Measurements from ENCODE around the gene SMCR8. TPM values are rescaled to one million over a fixed set of nuclear protein-coding genes. Genes with fewer than 3 reads are reported as not detected.
A peak's percentile ranks its signal among the peaks of the same experiment; 100 is the strongest.
"Not testable (repeated sequence)": the region's sequence is repeated elsewhere in the genome, so short reads cannot be mapped to it uniquely, and the experiment has no call there.

SMCR8 gene
- total RNA-seq, 1 donor from 2014 or later, result 18.2 TPM

DNA sequence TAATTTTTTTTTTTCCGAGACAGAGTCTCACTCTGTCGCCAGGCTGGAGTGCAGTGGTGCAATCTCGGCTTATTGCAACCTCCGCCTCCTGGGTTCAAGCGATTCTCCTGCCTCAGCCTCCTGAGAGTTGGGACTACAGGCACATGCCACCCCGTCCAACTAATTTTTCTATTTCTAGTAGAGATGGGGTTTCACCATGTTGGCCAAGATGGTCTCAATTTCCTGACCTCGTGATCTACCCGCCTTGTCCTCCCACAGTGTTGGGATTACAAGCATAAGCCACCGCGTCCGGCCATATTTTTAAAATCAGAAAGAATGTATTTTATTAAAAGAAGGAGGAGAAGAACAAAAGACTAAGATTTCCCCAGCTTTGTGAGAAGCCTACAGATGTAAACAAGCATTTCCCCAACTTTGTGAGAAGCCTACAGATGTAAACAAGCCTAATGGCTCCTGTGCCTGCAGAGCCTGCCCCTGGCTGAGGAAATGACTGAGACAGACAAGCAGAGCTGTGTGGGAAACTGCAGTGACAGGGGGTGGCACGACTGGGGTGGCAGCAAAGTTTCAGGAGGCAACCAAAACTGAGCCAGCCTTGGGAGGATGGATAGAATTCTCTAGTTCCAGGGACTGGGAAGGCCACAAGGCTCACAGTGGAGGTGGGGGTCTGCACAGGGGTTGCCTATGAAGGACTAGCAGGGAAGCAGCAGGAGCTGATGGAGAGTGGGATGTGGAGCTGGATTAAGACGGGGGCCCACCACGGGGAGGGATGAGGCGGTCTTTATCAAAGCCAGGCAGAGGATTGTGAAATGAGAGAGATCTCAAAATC lies 23.2 kb upstream of the SMCR8 start:
- Mint-ChIP-seq H3K27ac (no peak overlapping the region), H3K27me3 (ENCODE audit: low read depth) (no peaks in the 10 kb centered on the region), H3K36me3 (peaks cover 53% of the 10 kb centered on the region), H3K9me3 (no peaks in the 10 kb centered on the region), H3K4me3 (no peak overlapping the region), H3K4me1 (no peaks in the 10 kb centered on the region)
- TF ChIP-seq, protein P1, sequence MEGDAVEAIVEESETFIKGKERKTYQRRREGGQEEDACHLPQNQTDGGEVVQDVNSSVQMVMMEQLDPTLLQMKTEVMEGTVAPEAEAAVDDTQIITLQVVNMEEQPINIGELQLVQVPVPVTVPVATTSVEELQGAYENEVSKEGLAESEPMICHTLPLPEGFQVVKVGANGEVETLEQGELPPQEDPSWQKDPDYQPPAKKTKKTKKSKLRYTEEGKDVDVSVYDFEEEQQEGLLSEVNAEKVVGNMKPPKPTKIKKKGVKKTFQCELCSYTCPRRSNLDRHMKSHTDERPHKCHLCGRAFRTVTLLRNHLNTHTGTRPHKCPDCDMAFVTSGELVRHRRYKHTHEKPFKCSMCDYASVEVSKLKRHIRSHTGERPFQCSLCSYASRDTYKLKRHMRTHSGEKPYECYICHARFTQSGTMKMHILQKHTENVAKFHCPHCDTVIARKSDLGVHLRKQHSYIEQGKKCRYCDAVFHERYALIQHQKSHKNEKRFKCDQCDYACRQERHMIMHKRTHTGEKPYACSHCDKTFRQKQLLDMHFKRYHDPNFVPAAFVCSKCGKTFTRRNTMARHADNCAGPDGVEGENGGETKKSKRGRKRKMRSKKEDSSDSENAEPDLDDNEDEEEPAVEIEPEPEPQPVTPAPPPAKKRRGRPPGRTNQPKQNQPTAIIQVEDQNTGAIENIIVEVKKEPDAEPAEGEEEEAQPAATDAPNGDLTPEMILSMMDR (IDR thresholded peaks at IDR 0.05; ENCODE audit: unreplicated experiment), result no peak
- no peak for DNase-seq (ENCODE audit: low spot score in 2 of 2, unreplicated experiment in 2 of 2)

DNA sequence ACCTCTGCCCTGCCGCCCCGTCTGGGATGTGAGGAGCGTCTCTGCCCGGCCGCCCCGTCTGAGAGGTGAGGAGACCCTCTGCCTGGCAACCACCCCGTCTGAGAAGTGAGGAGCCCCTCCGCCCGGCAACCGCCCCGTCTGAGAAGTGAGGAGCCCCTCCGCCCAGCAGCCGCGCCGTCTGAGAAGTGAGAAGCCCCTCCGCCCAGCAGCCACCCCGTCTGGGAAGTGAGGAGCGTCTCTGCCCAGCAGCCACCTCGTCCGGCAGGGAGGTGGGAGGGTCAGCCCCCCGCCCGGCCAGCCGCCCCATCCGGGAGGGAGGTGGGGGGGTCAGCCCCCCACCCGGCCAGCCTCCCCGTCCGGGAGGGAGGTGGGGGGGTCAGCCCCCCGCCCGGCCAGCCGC lies 17.0 kb upstream of the SMCR8 start:
- H3K27me3 Mint-ChIP-seq (ENCODE audit: low read depth); H3K27ac Mint-ChIP-seq; DNase-seq (ENCODE audit: low spot score in 2 of 2, unreplicated experiment in 2 of 2); H3K9me3 Mint-ChIP-seq; H3K4me1 Mint-ChIP-seq; H3K4me3 Mint-ChIP-seq: not testable (repeated sequence)
- peaks cover 47% of the 10 kb centered on the region for H3K36me3 Mint-ChIP-seq

GRCh38 chr17:18300725-18301480 lies 14.2 kb upstream of the SMCR8 start:
- TF ChIP-seq, protein P1 (IDR thresholded peaks at IDR 0.05; ENCODE audit: unreplicated experiment), result no peak
- H3K9me3 Mint-ChIP-seq, result no peaks in the 10 kb centered on the region
- no peak for DNase-seq (ENCODE audit: low spot score in 2 of 2, unreplicated experiment in 2 of 2)
- peaks cover 3% of the 10 kb centered on the region for H3K4me1 Mint-ChIP-seq
- H3K27me3 Mint-ChIP-seq (ENCODE audit: low read depth), result no peaks in the 10 kb centered on the region
- H3K27ac Mint-ChIP-seq, result no peak overlapping the region
- peaks cover 51% of the 10 kb centered on the region for H3K36me3 Mint-ChIP-seq
- no peak overlapping the region for H3K4me3 Mint-ChIP-seq

GRCh38 chr17:18303206-18303605 lies 11.9 kb upstream of the SMCR8 start:
- H3K4me1 Mint-ChIP-seq; H3K27me3 Mint-ChIP-seq (ENCODE audit: low read depth); H3K9me3 Mint-ChIP-seq; DNase-seq (ENCODE audit: low spot score in 2 of 2, unreplicated experiment in 2 of 2); H3K4me3 Mint-ChIP-seq; H3K27ac Mint-ChIP-seq: not testable (repeated sequence)
- peaks cover 51% of the 10 kb centered on the region for H3K36me3 Mint-ChIP-seq

GRCh38 chr17:18309202-18309601 lies 5.9 kb upstream of the SMCR8 start:
- TF ChIP-seq, protein P1 (IDR thresholded peaks at IDR 0.05; ENCODE audit: unreplicated experiment), result no peak
- Mint-ChIP-seq H3K4me3 (no peak overlapping the region), H3K36me3 (peaks cover 23% of the 10 kb centered on the region), H3K27me3 (ENCODE audit: low read depth) (no peaks in the 10 kb centered on the region), H3K4me1 (peaks cover 21% of the 10 kb centered on the region), H3K27ac (no peak overlapping the region), H3K9me3 (no peaks in the 10 kb centered on the region)
- no peak for DNase-seq (ENCODE audit: low spot score in 2 of 2, unreplicated experiment in 2 of 2)

DNA sequence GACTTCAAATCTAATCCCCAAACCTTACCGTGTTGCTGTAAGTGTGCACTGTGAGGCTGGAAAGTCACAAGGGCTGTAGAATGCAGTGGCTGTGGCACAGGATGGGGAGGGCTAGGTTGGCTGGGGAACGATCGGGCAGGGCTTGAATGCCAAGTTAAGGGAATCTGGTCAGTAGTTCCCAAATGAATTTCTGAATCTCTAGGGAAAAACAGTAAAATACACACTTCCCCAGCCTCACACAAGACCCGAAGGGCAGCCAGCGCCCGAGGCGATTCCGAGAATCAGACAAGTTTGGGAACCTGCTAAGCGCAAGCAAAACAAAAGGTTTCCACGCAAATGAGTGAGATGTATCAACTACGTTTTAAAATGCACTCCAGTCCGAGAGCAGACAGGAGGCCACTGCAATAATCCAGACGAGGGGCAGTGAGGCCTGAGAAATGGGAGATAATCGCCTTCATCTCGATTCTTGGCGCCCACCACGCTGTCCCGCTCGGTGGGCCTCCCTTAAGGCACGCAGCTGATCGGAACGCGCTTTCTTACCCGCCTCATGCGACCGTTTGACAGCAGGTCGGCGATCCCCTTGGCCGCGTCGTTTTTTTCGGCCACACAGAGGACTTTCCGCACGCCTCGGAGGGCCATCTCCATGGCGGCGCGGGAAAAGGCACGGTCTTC lies 898 bp upstream of the SMCR8 start:
- Mint-ChIP-seq H3K9me3 (no peaks in the 10 kb centered on the region), H3K27me3 (ENCODE audit: low read depth) (no peaks in the 10 kb centered on the region), H3K4me3 (peak overlapping the region; percentile 92), H3K27ac (peak overlapping the region; percentile 99), H3K36me3 (peaks cover 15% of the 10 kb centered on the region), H3K4me1 (peaks cover 58% of the 10 kb centered on the region)
- TF ChIP-seq, protein P1 (IDR thresholded peaks at IDR 0.05; ENCODE audit: unreplicated experiment), result no peak
- DNase-seq (ENCODE audit: low spot score in 2 of 2, unreplicated experiment in 2 of 2), result no peak

Measured in mesothelial cell of epicardium (in vitro differentiated cells).